Spleen (tissue), 11 donors: ENCODE results near the gene LRP1B. TPM values are rescaled to one million over a fixed set of nuclear protein-coding genes. Genes with fewer than 3 reads are reported as not detected.

Source experiments
- DNase-seq: peaks from one replicate; pipeline ENCODE4 v3.0.0-alpha.2; 2020
- H3K27ac ChIP-seq, 8 donors: fragments of 200-600 bp; sonication (generic) in 7 of 8; 1 replicate in 4 of 8; 2 replicates in 4 of 8; pipeline versions ENCODE4 v1.5.0 to v1.8.0; 2016 to 2021; ENCODE audit warnings: inconsistent platforms in 4 of 8, mild to moderate bottlenecking in 4 of 8, moderate library complexity in 1 of 8
- H3K27me3 ChIP-seq, 7 donors: fragments of 200-600 bp; sonication (generic) in 6 of 7; replicated peaks in 1 of 7; 1 replicate in 4 of 7; 2 replicates in 3 of 7; pipeline versions ENCODE4 v1.5.0 to v1.8.0; 2016 to 2021; ENCODE audit warnings: inconsistent platforms in 3 of 7, mild to moderate bottlenecking in 1 of 7
- H3K36me3 ChIP-seq, 6 donors: fragments of 200-600 bp; sonication (generic) in 5 of 6; 1 replicate in 4 of 6; 2 replicates in 2 of 6; pipeline versions ENCODE4 v1.5.0 to v1.8.0; 2016 to 2021; ENCODE audit warnings: inconsistent platforms in 2 of 6
- H3K4me1 ChIP-seq, 6 donors: fragments of 200-600 bp; sonication (generic) in 5 of 6; 1 replicate in 3 of 6; 2 replicates in 3 of 6; pipeline versions ENCODE4 v1.5.0 to v1.8.0; 2016 to 2021; ENCODE audit warnings: inconsistent platforms in 3 of 6
- H3K4me3 ChIP-seq, 8 donors: fragments of 200-600 bp; sonication (generic) in 7 of 8; 1 replicate in 4 of 8; 2 replicates in 4 of 8; pipeline versions ENCODE4 v1.5.0 to v1.8.0; 2016 to 2021; ENCODE audit warnings: inconsistent platforms in 4 of 8, mild to moderate bottlenecking in 4 of 8, moderate library complexity in 2 of 8
- H3K9me3 ChIP-seq, 8 donors: fragments of 200-600 bp; sonication (generic) in 7 of 8; 1 replicate in 4 of 8; 2 replicates in 4 of 8; pipeline versions ENCODE4 v1.5.0 to v1.8.0; 2016 to 2021; ENCODE audit warnings: inconsistent platforms in 4 of 8
- POLR2A ChIP-seq, 3 donors: fragments of 450-650 bp; IDR thresholded peaks; one replicate each; pipeline ENCODE4 v1.5.1; 2017; ENCODE audit warnings: antibody characterized with exemption in 3 of 3, mild to moderate bottlenecking in 1 of 3
- POLR2AphosphoS5 ChIP-seq, 3 donors: sonication (generic); formaldehyde crosslinking; IDR thresholded peaks; one replicate each; pipeline ENCODE4 v1.5.1; 2017; ENCODE audit warnings: antibody characterized with exemption in 3 of 3
- whole genome bisulfite sequencing, 5 donors: extraction: QIAGEN DNeasy Blood & Tissue Kit in 3 of 5; methylation state at CpG; one replicate each; pipeline versions ENCODE4 v1.1.5 to v1.1.7; 2013 to 2018; 5-methylcytosine and 5-hydroxymethylcytosine counted together
- intact Hi-C: fragments of 100-400 bp; cut with DNase I; formaldehyde crosslinking; loops from one replicate; pipeline ENCODE4 v1.15.0; 2023; ENCODE audit warnings: low total_unique reads
- polyA plus RNA-seq, 3 donors: library from polyadenylated mRNA; stranded (reverse); fragments of 200-250 nt; gene quantifications; one replicate each; pipeline ENCODE4 v1.2.1, GENCODE V29; 2013
- total RNA-seq, 7 donors: library from RNA; depleted of rRNA in 3 of 7; stranded (reverse); fragments of >200 nt in 3 of 7; fragmentation: NEBNext Ultra II Directional in 4 of 7; extraction: Animal tissue kit (Norgen Biotek cat#: 25700) in 4 of 7; gene quantifications; one replicate each; pipeline versions ENCODE4 v1.1.0 to v1.2.1, GENCODE V29; 2016 to 2021
- TF ChIP-seq, protein P1 (sequence below), 11 experiments: fragments of 200-600 bp in 7 of 11; fragments of 450-650 bp in 4 of 11; sonication (generic) in 4 of 11; IDR thresholded peaks in 8 of 11; conservative IDR thresholded peaks in 3 of 11; 1 replicate in 7 of 11; 2 replicates in 4 of 11; pipeline versions ENCODE4 v1.4.0 to v1.8.0; 2016 to 2021; ENCODE audit warnings: antibody characterized with exemption in 11 of 11, inconsistent platforms in 4 of 11, mild to moderate bottlenecking in 1 of 11
- donor health status: healthy with polysubstance abuse.
- donor health status: DM: no; HTN: no; CAD: no; lungs with moderate emphysema.
- donor health status: DM: no; HTN: no; CAD: no.
- donor health status: Bipolar disorder and iron deficiency.
- donor health status: healthy.
- donor health status: DM: no; HTN: no; CAD: no.
- donor health status: DM: yes; HTN: yes; CAD: no.

Gene LRP1B
- total and polyA plus RNA-seq, 10 donors, result 0.02 to 0.85 (median 0.08) TPM; not detected in 2

DNA sequence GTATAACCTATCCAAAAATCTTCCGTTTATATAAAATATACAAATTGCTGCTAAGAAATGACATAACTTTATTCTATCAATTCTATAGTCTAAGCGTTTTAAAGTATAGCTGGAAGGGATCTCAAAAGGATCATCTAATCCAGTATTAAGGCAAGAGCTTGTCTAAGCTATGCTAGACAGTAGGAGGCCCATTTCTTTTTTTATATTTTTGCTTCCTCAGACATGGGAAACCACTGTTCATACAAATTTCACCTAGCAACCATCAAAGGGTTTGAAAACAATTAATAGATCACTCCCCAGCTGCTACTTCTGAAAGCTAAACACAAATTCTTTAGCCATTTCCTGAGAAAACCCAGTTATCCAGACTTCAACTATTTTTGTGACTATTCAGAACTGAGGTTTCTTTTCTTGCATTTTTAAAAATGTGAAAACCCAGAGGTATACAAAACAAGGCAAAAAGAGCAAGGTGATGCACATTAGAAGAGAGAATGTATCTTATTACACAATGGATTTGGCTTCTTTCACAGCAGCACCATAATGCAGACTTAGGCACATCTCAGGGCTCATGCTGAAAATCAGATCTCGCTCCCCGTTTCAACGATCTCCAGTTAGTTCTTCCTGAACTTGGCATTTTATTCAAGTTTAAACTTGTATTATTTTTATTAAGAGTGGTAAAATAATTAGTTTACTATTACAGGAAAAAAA, 274.4 kb downstream of the LRP1B start:
- Histone ChIP-seq H3K27ac (no peak overlapping the region), H3K36me3 (no peaks in the 10 kb centered on the region), H3K4me3 (no peak overlapping the region), H3K4me1 (no peaks in the 10 kb centered on the region), H3K9me3 (no peaks in the 10 kb centered on the region), H3K27me3 (no peaks in the 10 kb centered on the region)
- intact Hi-C loops, result no loop called here
- no peak for DNase-seq
- no peak for TF ChIP-seq POLR2AphosphoS5 (IDR thresholded peaks at IDR 0.05)
- TF ChIP-seq, protein P1, sequence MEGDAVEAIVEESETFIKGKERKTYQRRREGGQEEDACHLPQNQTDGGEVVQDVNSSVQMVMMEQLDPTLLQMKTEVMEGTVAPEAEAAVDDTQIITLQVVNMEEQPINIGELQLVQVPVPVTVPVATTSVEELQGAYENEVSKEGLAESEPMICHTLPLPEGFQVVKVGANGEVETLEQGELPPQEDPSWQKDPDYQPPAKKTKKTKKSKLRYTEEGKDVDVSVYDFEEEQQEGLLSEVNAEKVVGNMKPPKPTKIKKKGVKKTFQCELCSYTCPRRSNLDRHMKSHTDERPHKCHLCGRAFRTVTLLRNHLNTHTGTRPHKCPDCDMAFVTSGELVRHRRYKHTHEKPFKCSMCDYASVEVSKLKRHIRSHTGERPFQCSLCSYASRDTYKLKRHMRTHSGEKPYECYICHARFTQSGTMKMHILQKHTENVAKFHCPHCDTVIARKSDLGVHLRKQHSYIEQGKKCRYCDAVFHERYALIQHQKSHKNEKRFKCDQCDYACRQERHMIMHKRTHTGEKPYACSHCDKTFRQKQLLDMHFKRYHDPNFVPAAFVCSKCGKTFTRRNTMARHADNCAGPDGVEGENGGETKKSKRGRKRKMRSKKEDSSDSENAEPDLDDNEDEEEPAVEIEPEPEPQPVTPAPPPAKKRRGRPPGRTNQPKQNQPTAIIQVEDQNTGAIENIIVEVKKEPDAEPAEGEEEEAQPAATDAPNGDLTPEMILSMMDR (IDR thresholded peaks at IDR 0.05 in 8 of 11, conservative IDR thresholded peaks at IDR 0.05 in 3 of 11), result no peak
- no peak for TF ChIP-seq POLR2A (IDR thresholded peaks at IDR 0.05)
- 84 to 91% (median 87%) methylated on average over 5 of the region's 5 CpGs for WGBS, 5 donors

DNA sequence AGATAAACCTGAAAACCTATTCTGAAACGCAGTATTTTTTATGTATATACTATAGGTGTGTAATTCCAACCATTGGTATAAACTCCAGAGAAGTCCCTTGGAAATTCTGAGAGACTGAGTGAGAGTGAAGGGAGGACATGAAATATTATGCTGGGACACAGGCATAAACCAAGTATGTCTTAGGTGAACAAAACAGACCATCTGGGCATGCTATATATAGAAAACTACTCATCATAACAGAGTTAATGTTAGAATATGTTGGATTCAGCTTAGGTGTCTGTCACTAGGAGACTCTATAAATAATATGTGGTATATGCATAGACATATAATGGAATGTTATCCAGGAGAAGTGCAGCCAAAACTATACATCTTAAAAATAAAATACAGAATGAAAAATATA, 282.6 kb downstream of the LRP1B start:
- Histone ChIP-seq H3K36me3 (no peaks in the 10 kb centered on the region), H3K4me1 (no peaks in the 10 kb centered on the region), H3K4me3 (no peak overlapping the region), H3K9me3 (peaks cover 0 to 5% (median 0%) of the 10 kb centered on the region in 8 donors), H3K27ac (no peak overlapping the region), H3K27me3 (no peaks in the 10 kb centered on the region)
- TF ChIP-seq, protein P1 (IDR thresholded peaks at IDR 0.05 in 8 of 11, conservative IDR thresholded peaks at IDR 0.05 in 3 of 11), result no peak
- TF ChIP-seq POLR2A (IDR thresholded peaks at IDR 0.05) (no peak), POLR2AphosphoS5 (IDR thresholded peaks at IDR 0.05) (no peak)
- WGBS, 5 donors, result 70 to 89% (median 77%) methylated on average over 1 of the region's 1 CpG
- intact Hi-C loops, result no loop called here
- no peak for DNase-seq

DNA sequence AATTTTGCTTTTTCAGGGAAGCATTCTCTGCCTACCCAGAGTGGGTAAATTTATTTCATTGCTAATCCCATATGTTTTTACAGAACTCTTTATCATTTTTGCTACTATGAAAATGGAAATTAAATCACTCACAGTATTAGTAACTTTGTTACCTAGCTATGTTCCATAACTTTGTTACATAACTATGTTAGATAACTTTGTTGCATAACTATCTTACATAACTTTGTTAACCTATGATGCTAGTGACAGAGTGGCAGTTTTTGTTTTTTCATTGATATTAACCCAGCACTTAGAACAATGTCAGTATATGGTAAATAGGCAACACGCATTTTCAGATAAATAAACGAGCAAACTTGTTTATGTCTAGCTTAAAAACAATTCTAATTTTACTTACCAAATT, 286.6 kb downstream of the LRP1B start:
- H3K36me3 ChIP-seq, result no peaks in the 10 kb centered on the region
- no peak for DNase-seq
- WGBS, 5 donors, result 82 to 92% (median 89%) methylated on average over 2 of the region's 2 CpGs

DNA sequence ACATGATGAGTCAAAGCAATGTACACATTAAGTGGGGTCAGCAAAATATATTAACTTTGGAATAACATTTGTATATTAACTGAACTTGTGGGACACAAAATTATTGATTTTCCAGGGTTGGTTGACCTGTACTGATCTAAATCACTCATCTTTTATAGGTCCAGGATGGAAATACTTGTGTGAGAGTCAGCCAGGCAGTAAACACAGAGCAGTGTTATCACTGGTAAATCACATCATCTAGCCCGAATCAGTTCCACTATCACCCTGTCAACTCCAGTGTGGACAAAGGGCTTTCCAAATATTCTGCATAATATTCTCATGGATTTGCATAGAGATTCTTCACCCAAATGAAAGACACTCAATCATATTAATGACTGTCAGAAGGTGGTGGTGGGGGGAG, 295.7 kb downstream of the LRP1B start:
- 84 to 100% (median 88%) methylated on average over 1 of the region's 1 CpG for WGBS, 5 donors
- no peak for DNase-seq
- TF ChIP-seq POLR2AphosphoS5 (IDR thresholded peaks at IDR 0.05), result no peak
- TF ChIP-seq, protein P1 (IDR thresholded peaks at IDR 0.05 in 8 of 11, conservative IDR thresholded peaks at IDR 0.05 in 3 of 11), result no peak
- TF ChIP-seq POLR2A (IDR thresholded peaks at IDR 0.05), result no peak
- no peaks in the 10 kb centered on the region for H3K36me3 ChIP-seq
- no peak overlapping the region for H3K27ac ChIP-seq
- no peaks in the 10 kb centered on the region for H3K9me3 ChIP-seq
- no peaks in the 10 kb centered on the region for H3K4me1 ChIP-seq
- H3K4me3 ChIP-seq, result no peak overlapping the region
- intact Hi-C loops, result no loop called here
- H3K27me3 ChIP-seq, result no peaks in the 10 kb centered on the region

More for the DNA sequence above, 286.6 kb downstream of the LRP1B start:
- Histone ChIP-seq H3K27ac (no peak overlapping the region), H3K4me1 (no peaks in the 10 kb centered on the region), H3K9me3 (peaks cover 0 to 5% (median 0%) of the 10 kb centered on the region in 8 donors), H3K4me3 (no peak overlapping the region), H3K27me3 (no peaks in the 10 kb centered on the region)
- intact Hi-C loops, result no loop called here
- TF ChIP-seq, protein P1 (IDR thresholded peaks at IDR 0.05 in 8 of 11, conservative IDR thresholded peaks at IDR 0.05 in 3 of 11), result no peak
- TF ChIP-seq POLR2AphosphoS5 (IDR thresholded peaks at IDR 0.05) (no peak), POLR2A (IDR thresholded peaks at IDR 0.05) (no peak)
